ENCODE results near the gene ACOX2.
A peak's percentile ranks its signal among the peaks of the same experiment; 100 is the strongest.

Gene ACOX2

DNA sequence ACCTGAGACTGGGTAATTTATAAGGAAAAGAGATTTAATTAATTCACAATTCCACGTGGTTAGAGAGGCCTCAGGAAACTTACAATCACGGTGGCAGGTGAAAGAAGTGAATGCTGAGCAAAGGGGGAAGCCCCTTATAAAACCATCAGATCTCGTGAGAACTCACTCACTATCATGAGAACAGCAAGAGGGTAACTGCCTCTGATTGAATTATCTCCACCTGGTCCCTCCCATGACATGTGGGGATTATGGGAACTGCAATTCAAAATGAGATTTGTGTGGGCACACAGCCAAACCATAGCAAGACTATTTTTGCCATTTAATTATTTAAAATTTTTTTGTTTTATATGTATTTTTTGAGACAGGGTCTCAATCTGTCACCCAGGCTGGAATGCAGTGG is 72.1 kb downstream of the ACOX2 start:
- TF ChIP-seq ARNTL (CRISPR knock-in tag; IDR thresholded peaks at IDR 0.05; ENCODE audit: borderline replicate concordance, low read depth) = no peak
- no peak for TF ChIP-seq ZNF8 (CRISPR knock-in tag; IDR thresholded peaks at IDR 0.05)
- no peak for TF ChIP-seq RARB (CRISPR knock-in tag; IDR thresholded peaks at IDR 0.05)
- no peak for TF ChIP-seq ISL1 (CRISPR knock-in tag; IDR thresholded peaks at IDR 0.05)
- no peak for TF ChIP-seq ZC3H10 (CRISPR knock-in tag; IDR thresholded peaks at IDR 0.05)
- no peak for TF ChIP-seq OSR1 (CRISPR knock-in tag; IDR thresholded peaks at IDR 0.05)
- ATAC-seq = no peak

DNA sequence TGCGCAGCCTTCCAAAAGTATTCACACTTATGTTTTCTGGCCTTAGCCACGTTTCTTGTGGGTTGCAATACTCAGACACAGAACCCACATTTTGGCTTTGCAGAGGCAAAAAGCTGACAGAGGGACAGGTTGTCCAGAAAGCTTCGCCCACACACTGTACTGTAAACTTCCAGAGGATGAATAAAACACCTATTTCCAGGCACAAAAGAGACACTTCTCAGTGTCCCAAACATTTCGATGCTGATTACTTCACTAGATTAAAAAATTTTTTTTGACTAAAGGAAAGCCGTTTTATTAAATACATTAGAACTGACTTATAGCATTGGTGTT is 73.1 kb downstream of the ACOX2 start:
- TF ChIP-seq SNAI2 (CRISPR knock-in tag; IDR thresholded peaks at IDR 0.05) (no peak), ZC3H10 (CRISPR knock-in tag; IDR thresholded peaks at IDR 0.05) (no peak), GLIS3 (CRISPR knock-in tag; IDR thresholded peaks at IDR 0.05) (no peak), BACH2 (CRISPR knock-in tag; IDR thresholded peaks at IDR 0.05; ENCODE audit: borderline replicate concordance) (no peak), ZFP30 (CRISPR knock-in tag; IDR thresholded peaks at IDR 0.05) (no peak), ZNF70 (CRISPR knock-in tag; IDR thresholded peaks at IDR 0.05) (no peak), OSR1 (CRISPR knock-in tag; IDR thresholded peaks at IDR 0.05) (no peak), ISL1 (CRISPR knock-in tag; IDR thresholded peaks at IDR 0.05) (no peak), ZNF565 (CRISPR knock-in tag; conservative IDR thresholded peaks at IDR 0.05; ENCODE audit: low read depth) (no peak), ZFP3 (CRISPR knock-in tag; IDR thresholded peaks at IDR 0.05) (no peak), TCF4 (CRISPR knock-in tag; IDR thresholded peaks at IDR 0.05; ENCODE audit: borderline replicate concordance) (no peak)
- TF ChIP-seq, protein P1, sequence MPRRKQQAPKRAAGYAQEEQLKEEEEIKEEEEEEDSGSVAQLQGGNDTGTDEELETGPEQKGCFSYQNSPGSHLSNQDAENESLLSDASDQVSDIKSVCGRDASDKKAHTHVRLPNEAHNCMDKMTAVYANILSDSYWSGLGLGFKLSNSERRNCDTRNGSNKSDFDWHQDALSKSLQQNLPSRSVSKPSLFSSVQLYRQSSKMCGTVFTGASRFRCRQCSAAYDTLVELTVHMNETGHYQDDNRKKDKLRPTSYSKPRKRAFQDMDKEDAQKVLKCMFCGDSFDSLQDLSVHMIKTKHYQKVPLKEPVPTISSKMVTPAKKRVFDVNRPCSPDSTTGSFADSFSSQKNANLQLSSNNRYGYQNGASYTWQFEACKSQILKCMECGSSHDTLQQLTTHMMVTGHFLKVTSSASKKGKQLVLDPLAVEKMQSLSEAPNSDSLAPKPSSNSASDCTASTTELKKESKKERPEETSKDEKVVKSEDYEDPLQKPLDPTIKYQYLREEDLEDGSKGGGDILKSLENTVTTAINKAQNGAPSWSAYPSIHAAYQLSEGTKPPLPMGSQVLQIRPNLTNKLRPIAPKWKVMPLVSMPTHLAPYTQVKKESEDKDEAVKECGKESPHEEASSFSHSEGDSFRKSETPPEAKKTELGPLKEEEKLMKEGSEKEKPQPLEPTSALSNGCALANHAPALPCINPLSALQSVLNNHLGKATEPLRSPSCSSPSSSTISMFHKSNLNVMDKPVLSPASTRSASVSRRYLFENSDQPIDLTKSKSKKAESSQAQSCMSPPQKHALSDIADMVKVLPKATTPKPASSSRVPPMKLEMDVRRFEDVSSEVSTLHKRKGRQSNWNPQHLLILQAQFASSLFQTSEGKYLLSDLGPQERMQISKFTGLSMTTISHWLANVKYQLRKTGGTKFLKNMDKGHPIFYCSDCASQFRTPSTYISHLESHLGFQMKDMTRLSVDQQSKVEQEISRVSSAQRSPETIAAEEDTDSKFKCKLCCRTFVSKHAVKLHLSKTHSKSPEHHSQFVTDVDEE (CRISPR knock-in tag; IDR thresholded peaks at IDR 0.05) = no peak
- no peak for ATAC-seq

DNA sequence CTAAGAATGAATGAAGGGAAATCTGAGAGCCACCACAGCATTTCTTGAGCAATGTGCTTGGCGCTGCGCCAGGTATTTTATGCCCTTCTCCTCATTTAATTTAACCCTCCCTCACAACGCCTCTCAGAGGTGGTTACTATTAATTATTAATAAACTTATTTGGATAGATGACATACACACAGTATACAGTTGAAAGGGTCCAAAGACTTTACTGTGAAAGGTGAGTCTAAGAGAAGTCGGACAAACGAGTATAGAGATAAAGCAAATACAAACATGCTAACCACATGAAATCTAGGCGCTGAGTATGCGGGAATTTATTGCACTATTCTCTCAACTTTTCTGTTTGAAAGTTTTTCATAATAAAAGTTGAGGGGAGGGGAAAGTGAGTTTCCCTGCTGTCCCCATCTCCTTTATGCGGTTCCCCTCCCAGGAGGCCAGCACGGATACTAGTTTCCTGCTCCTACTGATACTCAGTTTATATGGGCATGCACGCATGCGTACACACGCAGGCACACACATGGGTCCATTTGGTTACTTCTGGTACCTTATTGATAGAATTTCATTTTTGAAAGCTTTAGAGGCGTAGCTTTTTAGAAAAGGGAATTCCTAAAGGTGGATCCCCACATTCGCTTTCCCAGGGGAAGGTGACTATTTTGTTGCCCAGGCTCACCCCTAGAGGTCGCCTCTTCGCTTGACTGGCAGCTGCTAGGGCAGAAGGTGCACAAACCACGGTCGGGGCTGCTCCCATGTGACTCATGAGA is 73.6 kb downstream of the ACOX2 start:
- ATAC-seq = peak; percentile 99
- TF ChIP-seq, protein P1 (CRISPR knock-in tag; IDR thresholded peaks at IDR 0.05) = no peak
- TF ChIP-seq OSR1 (CRISPR knock-in tag; IDR thresholded peaks at IDR 0.05) = no peak
- TF ChIP-seq ZFP30 (CRISPR knock-in tag; IDR thresholded peaks at IDR 0.05) = no peak
- TF ChIP-seq PPARA (CRISPR knock-in tag; IDR thresholded peaks at IDR 0.05; ENCODE audit: borderline replicate concordance) = no peak
- no peak for TF ChIP-seq ZNF565 (CRISPR knock-in tag; conservative IDR thresholded peaks at IDR 0.05; ENCODE audit: low read depth)
- TF ChIP-seq, protein P2, sequence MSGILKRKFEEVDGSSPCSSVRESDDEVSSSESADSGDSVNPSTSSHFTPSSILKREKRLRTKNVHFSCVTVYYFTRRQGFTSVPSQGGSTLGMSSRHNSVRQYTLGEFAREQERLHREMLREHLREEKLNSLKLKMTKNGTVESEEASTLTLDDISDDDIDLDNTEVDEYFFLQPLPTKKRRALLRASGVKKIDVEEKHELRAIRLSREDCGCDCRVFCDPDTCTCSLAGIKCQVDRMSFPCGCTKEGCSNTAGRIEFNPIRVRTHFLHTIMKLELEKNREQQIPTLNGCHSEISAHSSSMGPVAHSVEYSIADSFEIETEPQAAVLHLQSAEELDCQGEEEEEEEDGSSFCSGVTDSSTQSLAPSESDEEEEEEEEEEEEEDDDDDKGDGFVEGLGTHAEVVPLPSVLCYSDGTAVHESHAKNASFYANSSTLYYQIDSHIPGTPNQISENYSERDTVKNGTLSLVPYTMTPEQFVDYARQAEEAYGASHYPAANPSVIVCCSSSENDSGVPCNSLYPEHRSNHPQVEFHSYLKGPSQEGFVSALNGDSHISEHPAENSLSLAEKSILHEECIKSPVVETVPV (CRISPR knock-in tag; IDR thresholded peaks at IDR 0.05) = no peak
- no peak for TF ChIP-seq ZFP3 (CRISPR knock-in tag; IDR thresholded peaks at IDR 0.05)

DNA sequence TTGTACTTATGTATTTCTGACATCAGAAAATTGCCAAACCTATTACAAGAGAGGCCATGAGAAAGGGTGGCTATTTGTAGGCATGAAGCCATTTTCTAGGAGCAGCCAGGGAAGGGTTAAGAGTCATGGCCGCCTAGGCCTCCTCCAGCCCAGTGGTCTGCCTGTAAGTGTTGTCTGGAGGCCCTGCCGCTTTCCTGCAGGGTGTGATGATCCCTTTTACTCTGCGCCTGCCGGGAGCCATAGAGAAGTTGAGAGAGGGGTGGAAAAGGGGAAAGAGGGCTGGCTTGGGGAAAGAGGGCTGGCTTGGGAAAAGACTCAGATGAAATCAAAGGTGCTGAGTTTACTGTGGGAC is 74.2 kb downstream of the ACOX2 start:
- ATAC-seq = no peak

More for the DNA sequence above, 74.2 kb downstream of the ACOX2 start:
- TF ChIP-seq TCF4 (CRISPR knock-in tag; IDR thresholded peaks at IDR 0.05; ENCODE audit: borderline replicate concordance) = no peak
- TF ChIP-seq, protein P3, sequence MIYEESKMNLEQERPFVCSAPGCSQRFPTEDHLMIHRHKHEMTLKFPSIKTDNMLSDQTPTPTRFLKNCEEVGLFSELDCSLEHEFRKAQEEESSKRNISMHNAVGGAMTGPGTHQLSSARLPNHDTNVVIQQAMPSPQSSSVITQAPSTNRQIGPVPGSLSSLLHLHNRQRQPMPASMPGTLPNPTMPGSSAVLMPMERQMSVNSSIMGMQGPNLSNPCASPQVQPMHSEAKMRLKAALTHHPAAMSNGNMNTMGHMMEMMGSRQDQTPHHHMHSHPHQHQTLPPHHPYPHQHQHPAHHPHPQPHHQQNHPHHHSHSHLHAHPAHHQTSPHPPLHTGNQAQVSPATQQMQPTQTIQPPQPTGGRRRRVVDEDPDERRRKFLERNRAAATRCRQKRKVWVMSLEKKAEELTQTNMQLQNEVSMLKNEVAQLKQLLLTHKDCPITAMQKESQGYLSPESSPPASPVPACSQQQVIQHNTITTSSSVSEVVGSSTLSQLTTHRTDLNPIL (CRISPR knock-in tag; IDR thresholded peaks at IDR 0.05; ENCODE audit: low read depth) = no peak
- TF ChIP-seq ISL1 (CRISPR knock-in tag; IDR thresholded peaks at IDR 0.05) = no peak
- TF ChIP-seq, protein P4, sequence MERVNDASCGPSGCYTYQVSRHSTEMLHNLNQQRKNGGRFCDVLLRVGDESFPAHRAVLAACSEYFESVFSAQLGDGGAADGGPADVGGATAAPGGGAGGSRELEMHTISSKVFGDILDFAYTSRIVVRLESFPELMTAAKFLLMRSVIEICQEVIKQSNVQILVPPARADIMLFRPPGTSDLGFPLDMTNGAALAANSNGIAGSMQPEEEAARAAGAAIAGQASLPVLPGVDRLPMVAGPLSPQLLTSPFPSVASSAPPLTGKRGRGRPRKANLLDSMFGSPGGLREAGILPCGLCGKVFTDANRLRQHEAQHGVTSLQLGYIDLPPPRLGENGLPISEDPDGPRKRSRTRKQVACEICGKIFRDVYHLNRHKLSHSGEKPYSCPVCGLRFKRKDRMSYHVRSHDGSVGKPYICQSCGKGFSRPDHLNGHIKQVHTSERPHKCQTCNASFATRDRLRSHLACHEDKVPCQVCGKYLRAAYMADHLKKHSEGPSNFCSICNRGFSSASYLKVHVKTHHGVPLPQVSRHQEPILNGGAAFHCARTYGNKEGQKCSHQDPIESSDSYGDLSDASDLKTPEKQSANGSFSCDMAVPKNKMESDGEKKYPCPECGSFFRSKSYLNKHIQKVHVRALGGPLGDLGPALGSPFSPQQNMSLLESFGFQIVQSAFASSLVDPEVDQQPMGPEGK (CRISPR knock-in tag; IDR thresholded peaks at IDR 0.05; ENCODE audit: borderline replicate concordance) = no peak
- no peak for TF ChIP-seq CSDC2 (CRISPR knock-in tag; IDR thresholded peaks at IDR 0.05)
- no peak for TF ChIP-seq TOX (CRISPR knock-in tag; IDR thresholded peaks at IDR 0.05; ENCODE audit: borderline replicate concordance)
- no peak for TF ChIP-seq SNAI2 (CRISPR knock-in tag; IDR thresholded peaks at IDR 0.05)
- TF ChIP-seq ZFP3 (CRISPR knock-in tag; IDR thresholded peaks at IDR 0.05) = no peak
- no peak for TF ChIP-seq RARB (CRISPR knock-in tag; IDR thresholded peaks at IDR 0.05)
- TF ChIP-seq ESRRG (CRISPR knock-in tag; IDR thresholded peaks at IDR 0.05) = no peak
- no peak for TF ChIP-seq ZNF565 (CRISPR knock-in tag; conservative IDR thresholded peaks at IDR 0.05; ENCODE audit: low read depth)
- no peak for TF ChIP-seq ARNTL (CRISPR knock-in tag; IDR thresholded peaks at IDR 0.05; ENCODE audit: borderline replicate concordance, low read depth)

Data from SK-N-SH treated with all-trans-retinoic acid at 6 μM for 48 hours (cell line).